Measurements from ENCODE around the gene LRCH3.

LRCH3 gene

GRCh38 chr3:197833930-197834715 lies 43.1 kb downstream of the LRCH3 start:
- in situ Hi-C loops (cut with MboI; ENCODE audit: low sequenced_read_pairs) = no loop called here

DNA sequence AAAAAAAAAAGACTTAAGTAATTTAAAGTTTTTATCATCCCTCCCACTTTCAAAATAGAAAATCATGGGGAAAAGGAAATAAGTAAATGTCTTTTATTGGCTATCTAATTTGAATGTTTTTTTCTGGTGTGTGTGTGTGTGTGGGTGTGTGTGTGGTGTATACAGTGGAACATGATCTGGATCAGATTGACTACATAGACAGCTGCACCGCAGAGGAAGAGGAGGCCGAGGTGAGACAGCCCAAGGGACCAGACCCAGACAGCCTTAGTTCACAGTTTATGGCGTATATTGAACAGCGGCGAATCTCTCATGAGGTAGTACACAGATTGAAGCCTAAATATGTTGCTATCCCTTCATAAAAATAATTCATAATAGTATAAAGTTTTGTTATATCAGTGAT lies 44.5 kb downstream of the LRCH3 start:
- in situ Hi-C loops (cut with MboI; ENCODE audit: low sequenced_read_pairs) = no loop called here

GRCh38 chr3:197836244-197836643 lies 45.2 kb downstream of the LRCH3 start:
- in situ Hi-C loops (cut with MboI; ENCODE audit: low sequenced_read_pairs) = no loop called here

DNA sequence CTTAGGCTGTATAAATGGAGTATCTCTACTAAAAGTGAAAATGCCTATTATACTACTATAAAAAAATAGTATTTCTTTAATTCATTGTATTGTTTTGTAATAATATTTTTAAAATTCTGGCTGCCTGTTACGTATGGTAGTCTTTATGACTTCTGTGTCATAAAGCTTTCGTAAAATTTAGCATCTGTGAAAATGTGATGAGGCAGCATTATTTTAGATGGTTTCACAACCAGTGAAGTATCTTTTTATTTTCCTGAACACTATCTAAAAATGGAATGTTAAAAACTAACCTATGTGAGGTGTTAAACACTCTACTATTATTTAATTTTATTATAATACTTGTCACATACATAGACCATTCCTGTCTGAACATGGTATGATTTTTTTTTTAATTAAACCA lies 46.2 kb downstream of the LRCH3 start:
- in situ Hi-C loops (cut with MboI; ENCODE audit: low sequenced_read_pairs) = no loop called here

DNA sequence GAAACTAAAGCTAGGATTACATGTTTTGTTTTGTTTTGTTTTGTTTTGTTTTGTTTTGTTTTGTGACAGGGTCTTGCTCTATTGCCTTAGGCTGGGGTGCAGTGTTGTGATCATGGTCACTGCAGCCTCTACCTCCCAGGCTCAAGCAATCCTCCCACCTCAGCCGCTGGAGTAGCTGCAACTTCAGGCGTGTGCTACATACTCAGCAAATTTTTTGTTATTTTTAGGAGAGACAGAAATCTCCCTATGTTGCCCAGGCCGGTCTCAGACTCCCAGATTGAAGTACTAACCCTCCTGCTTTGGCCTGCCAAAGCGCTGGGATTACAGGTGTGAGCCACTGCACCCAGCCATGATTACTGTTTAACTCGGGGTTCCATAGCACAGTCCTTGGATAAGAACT lies 50.7 kb downstream of the LRCH3 start:
- in situ Hi-C loops (cut with MboI; ENCODE audit: low sequenced_read_pairs) = no loop called here

DNA sequence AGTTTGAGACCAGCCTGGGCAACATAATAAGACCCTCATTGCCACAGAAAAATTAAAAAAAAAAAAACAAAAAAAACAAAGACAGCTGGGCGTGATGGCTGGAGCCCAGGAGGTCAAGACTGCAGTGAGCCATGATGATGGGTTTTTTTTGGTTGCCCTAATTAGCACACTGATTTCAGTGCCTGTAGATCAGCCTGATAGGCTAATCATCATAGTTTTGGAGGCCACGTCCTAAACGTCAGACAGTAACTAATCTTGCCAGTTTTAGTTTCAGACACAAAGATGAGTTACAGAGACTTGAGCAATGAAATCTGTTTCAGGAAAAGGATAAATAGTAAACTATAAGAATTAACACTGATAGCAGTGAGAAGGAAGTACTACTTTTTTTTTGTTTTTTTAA lies 55.4 kb downstream of the LRCH3 start:
- in situ Hi-C loops (cut with MboI; ENCODE audit: low sequenced_read_pairs) = no loop called here

- in situ Hi-C loops (cut with MboI; ENCODE audit: low sequenced_read_pairs) = no loop called here
Observed at GRCh38 chr3:197847866-197848401, 56.9 kb downstream of the LRCH3 start.

- in situ Hi-C loops (cut with MboI; ENCODE audit: low sequenced_read_pairs) = no loop called here
Observed at GRCh38 chr3:197854596-197855343, 63.7 kb downstream of the LRCH3 start.

DNA sequence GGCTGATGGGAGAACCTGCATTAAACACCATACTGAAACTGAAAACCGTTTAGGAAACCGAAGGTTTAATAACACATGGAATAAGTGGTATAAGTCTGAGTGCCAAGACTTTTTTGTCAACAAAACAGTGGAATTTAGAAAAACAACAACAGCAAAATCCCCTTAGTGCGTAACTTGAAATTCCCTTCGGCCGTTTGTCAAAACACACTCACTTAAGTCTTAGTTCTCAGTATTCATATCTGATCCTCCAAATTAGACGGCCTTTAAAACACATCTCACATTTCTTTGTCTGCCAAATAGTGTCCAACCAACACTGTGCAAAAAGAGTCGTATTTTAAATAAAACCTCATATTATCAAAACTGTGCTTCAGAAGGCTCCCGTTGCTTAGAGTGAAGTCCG lies 64.5 kb downstream of the LRCH3 start:
- in situ Hi-C loops (cut with MboI; ENCODE audit: low sequenced_read_pairs) = no loop called here

DNA sequence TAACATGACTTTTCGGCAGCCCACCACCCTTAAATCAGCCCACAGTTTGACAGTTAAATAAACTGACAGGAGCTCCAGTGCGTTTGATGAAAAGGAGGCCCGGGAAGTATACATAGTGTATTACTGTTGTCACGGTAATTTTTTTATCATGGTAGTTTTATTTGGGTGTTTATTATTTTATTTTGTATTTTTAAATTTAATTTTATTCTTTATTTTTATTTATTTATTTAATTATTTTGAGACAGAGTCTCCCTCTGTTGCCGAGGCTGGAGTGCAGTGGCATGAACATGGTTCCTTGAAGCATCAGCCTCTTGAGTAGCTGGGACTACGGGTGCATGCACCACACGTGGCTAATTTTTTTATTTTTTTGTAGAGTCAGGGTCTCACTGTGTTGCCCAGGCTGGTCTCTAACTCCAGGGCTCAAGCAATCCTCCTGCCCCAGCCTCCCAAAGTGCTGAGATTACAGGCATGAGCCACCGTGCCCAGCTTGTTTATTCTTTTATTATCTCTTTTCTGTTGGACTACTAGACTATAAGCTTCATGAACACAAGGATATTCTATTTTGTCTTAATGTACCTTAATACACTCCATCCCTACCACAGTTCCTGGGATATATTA lies 65.3 kb downstream of the LRCH3 start:
- in situ Hi-C loops (cut with MboI; ENCODE audit: low sequenced_read_pairs) = no loop called here

- in situ Hi-C loops (cut with MboI; ENCODE audit: low sequenced_read_pairs) = no loop called here
Observed at GRCh38 chr3:197858133-197858532, 67.1 kb downstream of the LRCH3 start.

DNA sequence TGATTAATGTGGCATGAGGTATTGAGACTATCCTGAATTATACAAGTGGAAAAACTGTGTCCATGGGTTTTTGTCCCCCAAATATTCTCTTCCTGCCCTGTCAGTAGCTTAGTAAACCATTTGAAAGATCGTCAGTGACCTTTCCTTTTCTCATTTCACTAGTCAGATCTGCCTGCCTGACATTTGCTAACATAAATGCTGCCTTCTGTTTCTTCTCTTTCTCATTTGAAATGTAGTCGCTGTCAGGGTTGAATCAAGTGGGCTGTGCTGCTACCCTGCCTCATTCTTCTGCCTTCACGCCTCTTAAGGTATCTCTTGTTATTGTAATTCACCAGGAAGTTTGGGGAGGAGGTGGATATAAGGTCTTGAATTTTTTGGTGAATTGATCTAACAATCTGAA lies 67.5 kb downstream of the LRCH3 start:
- in situ Hi-C loops (cut with MboI; ENCODE audit: low sequenced_read_pairs) = no loop called here

DNA sequence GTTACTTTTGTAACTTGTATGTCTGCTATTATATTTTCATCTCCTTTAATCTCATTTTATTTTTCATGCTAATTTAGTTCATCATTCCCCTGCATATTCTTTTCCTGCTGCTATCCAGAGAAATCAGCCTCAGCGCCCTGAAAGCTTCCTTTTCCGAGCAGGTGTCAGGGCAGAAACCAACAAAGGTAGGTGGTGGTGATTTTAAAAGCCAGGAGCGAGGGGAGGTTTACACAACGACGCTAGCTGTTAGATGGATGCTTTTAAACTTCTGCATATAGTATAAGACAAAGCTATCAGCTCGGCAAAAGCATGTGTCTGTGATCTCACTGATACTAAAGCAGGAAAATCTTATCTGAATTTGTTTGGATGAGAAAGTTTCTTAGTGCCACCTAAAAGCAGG lies 75.0 kb downstream of the LRCH3 start:
- in situ Hi-C loops (cut with MboI; ENCODE audit: low sequenced_read_pairs) = no loop called here

DNA sequence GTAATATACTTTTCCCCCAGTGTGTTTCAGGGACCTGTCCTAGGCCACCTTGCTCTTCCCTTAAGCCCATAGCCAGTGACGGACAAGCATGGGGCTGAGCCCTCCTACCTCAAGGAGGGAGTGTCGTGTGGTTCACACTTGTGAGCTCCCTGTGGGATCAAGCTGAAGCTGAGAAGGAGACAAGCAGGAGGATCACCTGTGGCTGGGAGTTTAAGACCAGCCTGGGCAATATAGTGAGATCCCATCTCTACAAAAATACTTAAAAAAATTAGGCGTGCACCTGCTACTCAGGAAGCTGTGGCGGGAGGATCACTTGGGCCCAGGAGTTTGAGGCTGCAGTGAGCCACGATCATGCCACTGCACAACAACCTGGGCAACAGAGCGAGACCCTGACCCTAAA lies 82.3 kb downstream of the LRCH3 start:
- in situ Hi-C loops (cut with MboI; ENCODE audit: low sequenced_read_pairs) = no loop called here

GRCh38 chr3:197874064-197874463 lies 83.0 kb downstream of the LRCH3 start:
- in situ Hi-C loops (cut with MboI; ENCODE audit: low sequenced_read_pairs) = no loop called here

DNA sequence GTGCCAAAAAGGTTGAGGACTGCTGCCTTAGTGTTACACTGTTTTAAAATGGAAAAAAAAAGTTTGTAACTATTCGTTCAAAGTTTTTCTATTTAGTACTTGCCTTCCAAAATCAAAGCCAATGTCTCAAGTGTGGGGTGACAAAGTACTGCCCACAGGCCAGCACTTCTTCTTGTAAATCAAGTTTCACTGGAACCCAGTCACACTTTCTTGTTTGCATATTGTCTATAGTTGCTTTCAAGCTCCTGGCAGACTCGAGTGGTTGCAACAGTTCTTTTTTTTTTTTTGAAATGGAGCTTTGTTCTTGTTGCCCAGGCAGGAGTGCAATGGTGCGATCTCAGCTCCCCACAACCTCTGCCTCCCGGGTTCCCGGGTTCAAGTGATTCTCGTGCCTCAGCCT lies 83.6 kb downstream of the LRCH3 start:
- in situ Hi-C loops (cut with MboI; ENCODE audit: low sequenced_read_pairs) = no loop called here

DNA sequence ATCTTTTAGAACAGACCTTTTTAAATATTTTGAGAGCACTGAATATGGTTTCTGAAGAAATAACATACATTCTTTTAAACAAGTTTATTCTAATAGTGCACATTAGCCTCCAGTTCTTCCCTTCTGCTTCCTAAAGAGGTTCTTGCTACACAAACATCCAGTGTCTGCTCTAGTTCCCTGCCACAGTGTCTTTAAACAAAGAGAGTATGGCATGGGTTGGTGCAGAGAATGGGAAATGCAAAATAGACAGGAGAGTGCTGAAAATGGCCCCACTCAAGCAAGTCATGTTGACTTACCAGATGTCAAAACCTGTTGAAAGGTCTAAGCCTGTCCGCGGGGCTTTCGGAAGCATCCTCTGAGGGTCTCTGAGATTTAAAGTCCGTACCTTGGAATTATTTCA lies 86.8 kb downstream of the LRCH3 start:
- in situ Hi-C loops (cut with MboI; ENCODE audit: low sequenced_read_pairs) = no loop called here

DNA sequence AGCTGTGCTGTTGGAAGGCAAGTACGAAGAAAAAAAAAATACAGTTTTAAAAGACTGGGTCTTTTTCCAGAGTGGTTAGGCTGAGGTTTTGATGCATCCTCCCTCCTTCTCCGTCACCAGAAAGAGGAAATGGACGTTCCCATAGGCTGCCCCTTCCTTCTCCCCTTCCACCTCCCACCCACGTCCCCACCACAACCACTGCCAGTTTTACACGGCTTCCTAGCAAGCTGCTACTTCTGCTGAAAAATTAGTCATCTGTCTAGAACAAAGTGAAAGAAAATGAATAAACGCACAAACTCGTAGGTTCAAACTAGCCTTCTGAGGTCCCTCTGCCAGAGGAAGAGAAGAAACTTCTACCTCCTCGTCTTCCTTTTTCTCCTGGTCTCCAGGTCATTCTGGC lies 87.4 kb downstream of the LRCH3 start:
- in situ Hi-C loops (cut with MboI; ENCODE audit: low sequenced_read_pairs) = no loop called here

- in situ Hi-C loops (cut with MboI; ENCODE audit: low sequenced_read_pairs) = no loop called here
Observed at GRCh38 chr3:197880491-197881269, 89.6 kb downstream of the LRCH3 start.

DNA sequence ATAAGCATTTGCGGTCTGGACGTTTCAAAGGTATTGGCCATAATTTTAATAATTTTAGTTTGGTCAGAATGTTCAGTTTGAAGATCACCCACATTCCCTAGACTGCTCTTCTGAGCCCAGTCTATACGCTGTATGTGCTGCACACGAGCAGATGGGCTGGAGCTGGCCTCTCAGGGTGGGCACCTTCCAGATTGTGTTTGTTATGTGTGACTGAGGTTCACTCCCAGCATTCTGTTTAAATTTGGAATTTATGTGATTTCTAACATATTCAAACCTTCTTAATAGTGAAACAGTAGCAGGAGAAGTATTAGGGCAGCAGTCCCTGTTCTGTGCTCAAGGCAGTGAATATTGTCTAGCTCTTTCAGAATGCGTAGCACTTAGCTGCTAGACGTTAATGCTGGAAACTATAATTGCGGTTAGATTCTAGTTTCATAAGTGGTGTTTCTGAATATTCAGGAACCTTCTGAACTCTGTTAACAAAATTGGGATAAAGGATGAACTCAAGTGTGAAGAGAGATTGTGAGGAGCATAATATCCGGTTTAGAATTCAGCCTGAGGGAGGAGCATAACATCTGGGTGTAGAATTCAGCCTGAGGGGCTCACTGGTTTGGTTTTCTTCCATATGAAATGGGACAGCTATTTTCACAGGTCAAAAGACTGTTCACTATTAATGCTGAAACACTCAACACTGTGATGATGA lies 90.4 kb downstream of the LRCH3 start:
- in situ Hi-C loops (cut with MboI; ENCODE audit: low sequenced_read_pairs) = no loop called here
